Esophagus muscularis mucosa (tissue), 3 donors: Measurements from ENCODE around the gene WNT7A.

Experiments
- POLR2A ChIP-seq: fragments of 450-650 bp; IDR thresholded peaks from one replicate; pipeline ENCODE4 v1.6.1; 2017; ENCODE audit warnings: antibody characterized with exemption, moderate library complexity, mild to moderate bottlenecking, low read depth
- POLR2AphosphoS5 ChIP-seq, 2 donors: sonication (generic); formaldehyde crosslinking; IDR thresholded peaks; one replicate each; pipeline ENCODE4 v1.6.1; 2017; ENCODE audit warnings: antibody characterized with exemption in 2 of 2
- TF ChIP-seq, protein P1 (sequence below), 3 experiments: fragments of 200-600 bp in 2 of 3; fragments of 450-650 bp in 1 of 3; sonication (generic) in 2 of 3; IDR thresholded peaks; one replicate each; pipeline ENCODE4 v1.5.1; 2017 to 2019; ENCODE audit warnings: antibody characterized with exemption in 3 of 3, mild to moderate bottlenecking in 2 of 3, moderate library complexity in 1 of 3

DNA sequence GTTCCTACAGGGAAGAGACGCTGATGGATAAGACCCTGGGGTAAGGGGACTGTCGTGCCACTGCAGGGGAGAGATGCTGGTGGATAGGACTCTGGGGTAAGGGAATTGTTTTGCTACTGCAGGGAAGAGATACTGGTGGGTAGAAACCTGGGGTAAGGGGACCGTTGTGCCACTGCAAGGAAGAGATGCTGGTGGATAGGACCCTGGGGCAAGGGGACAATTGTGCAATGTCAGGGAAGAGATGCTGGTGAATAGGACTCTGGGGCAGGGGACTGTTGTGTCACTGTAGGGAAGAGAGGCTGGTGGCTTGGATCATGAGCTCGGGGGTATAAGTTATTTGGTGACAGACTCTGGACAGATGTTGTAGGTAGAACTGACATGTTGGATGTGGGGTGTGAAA is 37.6 kb downstream of the WNT7A start:
- TF ChIP-seq, protein P1, sequence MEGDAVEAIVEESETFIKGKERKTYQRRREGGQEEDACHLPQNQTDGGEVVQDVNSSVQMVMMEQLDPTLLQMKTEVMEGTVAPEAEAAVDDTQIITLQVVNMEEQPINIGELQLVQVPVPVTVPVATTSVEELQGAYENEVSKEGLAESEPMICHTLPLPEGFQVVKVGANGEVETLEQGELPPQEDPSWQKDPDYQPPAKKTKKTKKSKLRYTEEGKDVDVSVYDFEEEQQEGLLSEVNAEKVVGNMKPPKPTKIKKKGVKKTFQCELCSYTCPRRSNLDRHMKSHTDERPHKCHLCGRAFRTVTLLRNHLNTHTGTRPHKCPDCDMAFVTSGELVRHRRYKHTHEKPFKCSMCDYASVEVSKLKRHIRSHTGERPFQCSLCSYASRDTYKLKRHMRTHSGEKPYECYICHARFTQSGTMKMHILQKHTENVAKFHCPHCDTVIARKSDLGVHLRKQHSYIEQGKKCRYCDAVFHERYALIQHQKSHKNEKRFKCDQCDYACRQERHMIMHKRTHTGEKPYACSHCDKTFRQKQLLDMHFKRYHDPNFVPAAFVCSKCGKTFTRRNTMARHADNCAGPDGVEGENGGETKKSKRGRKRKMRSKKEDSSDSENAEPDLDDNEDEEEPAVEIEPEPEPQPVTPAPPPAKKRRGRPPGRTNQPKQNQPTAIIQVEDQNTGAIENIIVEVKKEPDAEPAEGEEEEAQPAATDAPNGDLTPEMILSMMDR (IDR thresholded peaks at IDR 0.05), result no peak
- TF ChIP-seq POLR2AphosphoS5 (IDR thresholded peaks at IDR 0.05) (no peak), POLR2A (no peak)
